ENCODE measurements around the gene KCNC1. TPM values are rescaled to one million over a fixed set of nuclear protein-coding genes. Genes with fewer than 3 reads are reported as not detected.

KCNC1 gene
- total RNA-seq, 1 experiment from 2014 or later, result 0.26 TPM

DNA sequence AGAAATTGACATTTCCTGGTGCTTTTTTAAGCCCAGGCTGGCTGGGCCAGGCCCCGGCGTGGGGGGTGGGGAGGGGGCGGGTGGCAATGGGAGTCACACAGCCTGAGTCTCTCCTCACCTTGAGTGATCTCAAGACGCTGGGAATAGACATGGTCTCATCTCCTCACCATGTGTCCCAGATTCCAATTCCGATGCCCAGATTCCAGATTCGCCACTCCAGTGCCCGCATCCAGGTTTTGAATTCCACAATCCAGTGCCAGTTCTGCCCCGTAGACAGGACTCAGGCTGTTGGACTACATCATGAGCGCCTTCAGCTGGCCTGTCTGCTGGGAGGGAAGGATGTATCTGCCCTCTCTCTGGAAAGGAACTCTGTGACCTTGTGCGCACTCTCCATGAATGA, 19.1 kb downstream of the KCNC1 start:
- intact Hi-C loops (cut with micrococcal nuclease; ENCODE audit: unreplicated experiment), result no loop called here
- Mint-ChIP-seq H3K9me3 (ENCODE audit: low read depth, unreplicated experiment) (no peaks in the 10 kb centered on the region), H3K27ac (ENCODE audit: unreplicated experiment) (no peak overlapping the region), H3K36me3 (ENCODE audit: insufficient read depth, unreplicated experiment) (no peaks in the 10 kb centered on the region), H3K4me3 (ENCODE audit: low read depth, unreplicated experiment) (no peak overlapping the region), H3K4me1 (ENCODE audit: low read depth, unreplicated experiment) (no peaks in the 10 kb centered on the region), H3K27me3 (ENCODE audit: unreplicated experiment) (peaks cover 79% of the 10 kb centered on the region)
- no peak for DNase-seq
- BruUV-seq (replicated peaks), result no TSS peak
- TF ChIP-seq, protein P1, sequence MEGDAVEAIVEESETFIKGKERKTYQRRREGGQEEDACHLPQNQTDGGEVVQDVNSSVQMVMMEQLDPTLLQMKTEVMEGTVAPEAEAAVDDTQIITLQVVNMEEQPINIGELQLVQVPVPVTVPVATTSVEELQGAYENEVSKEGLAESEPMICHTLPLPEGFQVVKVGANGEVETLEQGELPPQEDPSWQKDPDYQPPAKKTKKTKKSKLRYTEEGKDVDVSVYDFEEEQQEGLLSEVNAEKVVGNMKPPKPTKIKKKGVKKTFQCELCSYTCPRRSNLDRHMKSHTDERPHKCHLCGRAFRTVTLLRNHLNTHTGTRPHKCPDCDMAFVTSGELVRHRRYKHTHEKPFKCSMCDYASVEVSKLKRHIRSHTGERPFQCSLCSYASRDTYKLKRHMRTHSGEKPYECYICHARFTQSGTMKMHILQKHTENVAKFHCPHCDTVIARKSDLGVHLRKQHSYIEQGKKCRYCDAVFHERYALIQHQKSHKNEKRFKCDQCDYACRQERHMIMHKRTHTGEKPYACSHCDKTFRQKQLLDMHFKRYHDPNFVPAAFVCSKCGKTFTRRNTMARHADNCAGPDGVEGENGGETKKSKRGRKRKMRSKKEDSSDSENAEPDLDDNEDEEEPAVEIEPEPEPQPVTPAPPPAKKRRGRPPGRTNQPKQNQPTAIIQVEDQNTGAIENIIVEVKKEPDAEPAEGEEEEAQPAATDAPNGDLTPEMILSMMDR (IDR thresholded peaks at IDR 0.05; ENCODE audit: unreplicated experiment), result no peak
- CTCF ChIA-PET, result no interaction called here

GRCh38 chr11:17755891-17756290, 21.3 kb downstream of the KCNC1 start:
- Mint-ChIP-seq H3K36me3 (ENCODE audit: insufficient read depth, unreplicated experiment) (no peaks in the 10 kb centered on the region), H3K4me3 (ENCODE audit: low read depth, unreplicated experiment) (no peak overlapping the region), H3K4me1 (ENCODE audit: low read depth, unreplicated experiment) (no peaks in the 10 kb centered on the region), H3K9me3 (ENCODE audit: low read depth, unreplicated experiment) (no peaks in the 10 kb centered on the region), H3K27ac (ENCODE audit: unreplicated experiment) (no peak overlapping the region), H3K27me3 (ENCODE audit: unreplicated experiment) (peaks cover 80% of the 10 kb centered on the region)
- intact Hi-C loops (cut with micrococcal nuclease; ENCODE audit: unreplicated experiment), result no loop called here
- DNase-seq, result no peak
- BruUV-seq (replicated peaks), result no TSS peak
- CTCF ChIA-PET, result no interaction called here
- TF ChIP-seq, protein P1 (IDR thresholded peaks at IDR 0.05; ENCODE audit: unreplicated experiment), result no peak

GRCh38 chr11:17760102-17761029, 25.8 kb downstream of the KCNC1 start:
- intact Hi-C loops (cut with micrococcal nuclease; ENCODE audit: unreplicated experiment), result loop anchor here (1.0 kb wide), 1 partner anchor 218 kb away; no protein-coding TSS in a partner anchor
- BruUV-seq (replicated peaks), result no TSS peak
- TF ChIP-seq, protein P1 (IDR thresholded peaks at IDR 0.05; ENCODE audit: unreplicated experiment), result peak; percentile 72

DNA sequence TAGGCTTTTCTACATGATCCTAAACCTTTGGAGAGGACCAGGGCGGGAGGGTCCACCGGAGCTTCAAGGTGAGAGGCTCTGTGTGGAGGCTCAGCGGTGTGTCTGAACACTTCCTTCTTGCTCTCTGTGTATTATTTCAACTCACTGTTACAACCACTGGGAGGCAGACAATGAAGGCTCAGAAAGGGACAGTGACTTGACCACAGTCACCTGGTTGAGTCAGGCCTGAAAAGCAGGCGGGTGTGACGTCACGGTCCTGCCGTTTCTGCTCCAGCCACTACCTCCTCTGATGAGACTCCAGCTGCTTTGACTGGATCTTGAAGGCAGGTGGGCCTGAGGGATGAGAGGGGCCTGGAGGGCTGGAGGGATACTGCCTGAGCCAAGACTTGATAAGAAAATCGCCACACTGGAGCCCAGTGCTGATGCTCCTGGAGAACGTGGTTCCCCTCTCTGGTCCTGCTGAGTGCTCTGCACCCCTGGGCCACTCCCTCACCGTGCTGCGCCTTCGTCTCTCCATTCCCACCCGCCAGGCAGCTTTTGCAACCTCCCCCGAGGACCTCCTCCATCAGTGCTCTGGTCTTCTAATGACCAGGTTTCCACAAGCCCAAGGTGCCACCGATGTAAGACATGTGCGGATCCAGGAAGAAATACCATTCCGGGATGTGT, 27.9 kb downstream of the KCNC1 start:
- Mint-ChIP-seq H3K27me3 (ENCODE audit: unreplicated experiment) (peaks cover 34% of the 10 kb centered on the region), H3K4me3 (ENCODE audit: low read depth, unreplicated experiment) (no peak overlapping the region), H3K27ac (ENCODE audit: unreplicated experiment) (no peak overlapping the region), H3K9me3 (ENCODE audit: low read depth, unreplicated experiment) (no peaks in the 10 kb centered on the region), H3K4me1 (ENCODE audit: low read depth, unreplicated experiment) (no peaks in the 10 kb centered on the region), H3K36me3 (ENCODE audit: insufficient read depth, unreplicated experiment) (no peaks in the 10 kb centered on the region)
- CTCF ChIA-PET, result interaction anchor here (2.5 kb wide), 1 partner anchor 216 kb away, joined by 13 read pairs; no protein-coding TSS in a partner anchor
- no TSS peak for BruUV-seq (replicated peaks)
- TF ChIP-seq, protein P1 (IDR thresholded peaks at IDR 0.05; ENCODE audit: unreplicated experiment), result no peak
- peak; percentile 23 for DNase-seq
- intact Hi-C loops (cut with micrococcal nuclease; ENCODE audit: unreplicated experiment), result no loop called here

More at GRCh38 chr11:17760102-17761029, 25.8 kb downstream of the KCNC1 start:
- Mint-ChIP-seq H3K9me3 (ENCODE audit: low read depth, unreplicated experiment) (no peaks in the 10 kb centered on the region), H3K36me3 (ENCODE audit: insufficient read depth, unreplicated experiment) (no peaks in the 10 kb centered on the region), H3K4me3 (ENCODE audit: low read depth, unreplicated experiment) (no peak overlapping the region), H3K4me1 (ENCODE audit: low read depth, unreplicated experiment) (no peaks in the 10 kb centered on the region), H3K27me3 (ENCODE audit: unreplicated experiment) (peaks cover 54% of the 10 kb centered on the region), H3K27ac (ENCODE audit: unreplicated experiment) (no peak overlapping the region)
- CTCF ChIA-PET, result interaction anchor here (1.0 to 2.5 kb wide), 4 partner anchors 9 to 218 kb away, joined by 3 to 13 read pairs (median 6); no protein-coding TSS in a partner anchor
- peak; percentile 70 for DNase-seq

Measured in Calu3 (cell line).